ENCODE results near the gene HOXA6.

Gene HOXA6

DNA sequence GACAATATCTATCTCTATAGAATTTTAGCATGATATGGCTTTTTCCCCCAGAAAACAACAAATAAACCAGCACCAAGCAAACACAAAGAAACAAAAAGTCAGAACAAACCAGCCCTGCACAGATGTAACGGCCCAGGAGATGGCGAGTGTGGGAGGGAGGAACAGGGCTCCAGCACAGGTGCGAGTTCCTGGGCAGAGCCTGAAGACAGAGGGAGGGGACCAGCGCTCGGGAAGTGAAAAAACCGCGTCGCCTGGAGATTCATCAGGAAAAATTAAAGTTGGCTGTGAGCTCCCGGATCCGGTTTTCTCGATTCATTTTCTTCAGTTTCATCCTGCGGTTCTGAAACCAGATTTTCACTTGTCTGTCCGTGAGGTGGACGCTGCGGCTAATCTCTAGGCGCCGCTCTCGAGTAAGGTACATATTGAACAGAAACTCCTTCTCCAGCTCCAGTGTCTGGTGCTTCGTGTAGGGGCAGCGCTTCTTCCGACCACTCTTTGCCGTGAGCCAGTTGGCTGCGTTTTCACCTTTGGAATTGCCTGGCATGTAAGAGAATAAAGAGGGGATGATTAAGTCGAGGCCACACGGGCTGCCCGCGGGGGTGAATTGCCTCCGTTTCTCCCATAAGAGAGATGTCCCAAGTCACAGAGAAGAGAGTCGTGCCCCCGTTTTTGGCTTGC lies 24.2 kb upstream of the HOXA6 start:
- no peak for DNase-seq (ENCODE audit: low spot score)
- no peak overlapping the region for H3K4me3 ChIP-seq
- TF ChIP-seq, protein P1, sequence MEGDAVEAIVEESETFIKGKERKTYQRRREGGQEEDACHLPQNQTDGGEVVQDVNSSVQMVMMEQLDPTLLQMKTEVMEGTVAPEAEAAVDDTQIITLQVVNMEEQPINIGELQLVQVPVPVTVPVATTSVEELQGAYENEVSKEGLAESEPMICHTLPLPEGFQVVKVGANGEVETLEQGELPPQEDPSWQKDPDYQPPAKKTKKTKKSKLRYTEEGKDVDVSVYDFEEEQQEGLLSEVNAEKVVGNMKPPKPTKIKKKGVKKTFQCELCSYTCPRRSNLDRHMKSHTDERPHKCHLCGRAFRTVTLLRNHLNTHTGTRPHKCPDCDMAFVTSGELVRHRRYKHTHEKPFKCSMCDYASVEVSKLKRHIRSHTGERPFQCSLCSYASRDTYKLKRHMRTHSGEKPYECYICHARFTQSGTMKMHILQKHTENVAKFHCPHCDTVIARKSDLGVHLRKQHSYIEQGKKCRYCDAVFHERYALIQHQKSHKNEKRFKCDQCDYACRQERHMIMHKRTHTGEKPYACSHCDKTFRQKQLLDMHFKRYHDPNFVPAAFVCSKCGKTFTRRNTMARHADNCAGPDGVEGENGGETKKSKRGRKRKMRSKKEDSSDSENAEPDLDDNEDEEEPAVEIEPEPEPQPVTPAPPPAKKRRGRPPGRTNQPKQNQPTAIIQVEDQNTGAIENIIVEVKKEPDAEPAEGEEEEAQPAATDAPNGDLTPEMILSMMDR (IDR thresholded peaks at IDR 0.05): no peak
- no peak overlapping the region for H3K27ac ChIP-seq

DNA sequence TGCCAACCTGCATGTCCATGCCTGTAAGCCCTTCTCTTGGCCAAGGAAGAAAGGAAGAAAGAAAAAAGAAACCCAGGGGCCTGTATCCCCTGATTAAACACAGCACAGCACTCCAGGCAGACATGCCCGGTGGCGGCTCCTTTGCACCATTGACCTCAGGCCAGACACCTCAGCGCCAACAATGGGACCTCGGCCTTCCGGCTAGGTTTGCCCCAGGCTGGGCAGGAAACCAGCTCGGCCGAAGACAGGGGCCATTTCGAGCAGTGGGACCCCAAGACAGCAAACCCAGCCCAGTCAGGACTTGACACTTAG lies 23.7 kb upstream of the HOXA6 start:
- no peak for DNase-seq (ENCODE audit: low spot score)
- H3K27ac ChIP-seq: no peak overlapping the region
- TF ChIP-seq, protein P1 (IDR thresholded peaks at IDR 0.05): no peak
- no peak overlapping the region for H3K4me3 ChIP-seq

DNA sequence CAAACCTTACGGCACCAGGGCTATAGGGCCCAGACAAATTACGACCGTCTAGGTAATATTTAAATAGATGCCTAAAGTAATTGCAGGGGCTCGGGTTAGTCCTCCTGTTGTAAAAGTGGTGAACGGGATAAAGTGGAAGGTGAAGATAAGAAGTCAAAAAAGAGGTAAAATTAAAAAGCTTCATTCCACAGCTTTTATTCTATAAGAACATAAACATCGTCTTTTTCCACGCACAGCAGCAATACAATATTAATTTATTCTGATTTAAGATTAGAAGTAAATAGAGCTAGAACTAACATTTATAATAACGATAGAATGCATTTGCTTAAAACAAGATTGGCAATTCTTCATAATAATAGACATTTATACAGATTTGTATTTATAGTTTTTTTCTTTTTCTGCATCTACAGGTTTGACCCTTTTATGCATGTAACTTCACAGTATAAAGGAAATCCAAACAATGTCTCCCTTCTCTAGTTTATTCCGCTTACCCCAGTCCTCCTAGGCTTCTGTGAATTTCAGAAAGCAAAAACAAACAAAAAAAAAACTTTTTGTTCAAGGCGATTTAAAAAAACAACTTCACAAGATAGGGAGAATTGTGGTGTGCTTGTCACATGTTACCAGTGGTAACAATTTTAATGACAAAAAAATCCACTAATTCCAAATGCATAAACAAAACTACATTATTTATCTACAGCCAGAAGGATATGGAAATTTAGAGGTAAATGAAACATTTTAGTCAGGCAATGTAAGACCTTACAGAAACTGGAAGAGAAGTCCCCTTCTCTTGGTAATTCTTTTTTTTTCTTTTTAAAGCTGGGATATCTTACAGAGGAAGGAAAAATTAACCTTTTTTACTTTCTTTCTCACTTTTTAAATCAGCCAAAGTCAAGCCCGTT lies 23.1 kb upstream of the HOXA6 start:
- DNase-seq (ENCODE audit: low spot score): no peak
- TF ChIP-seq, protein P1 (IDR thresholded peaks at IDR 0.05): no peak
- H3K27ac ChIP-seq: no peak overlapping the region
- H3K4me3 ChIP-seq: no peak overlapping the region

DNA sequence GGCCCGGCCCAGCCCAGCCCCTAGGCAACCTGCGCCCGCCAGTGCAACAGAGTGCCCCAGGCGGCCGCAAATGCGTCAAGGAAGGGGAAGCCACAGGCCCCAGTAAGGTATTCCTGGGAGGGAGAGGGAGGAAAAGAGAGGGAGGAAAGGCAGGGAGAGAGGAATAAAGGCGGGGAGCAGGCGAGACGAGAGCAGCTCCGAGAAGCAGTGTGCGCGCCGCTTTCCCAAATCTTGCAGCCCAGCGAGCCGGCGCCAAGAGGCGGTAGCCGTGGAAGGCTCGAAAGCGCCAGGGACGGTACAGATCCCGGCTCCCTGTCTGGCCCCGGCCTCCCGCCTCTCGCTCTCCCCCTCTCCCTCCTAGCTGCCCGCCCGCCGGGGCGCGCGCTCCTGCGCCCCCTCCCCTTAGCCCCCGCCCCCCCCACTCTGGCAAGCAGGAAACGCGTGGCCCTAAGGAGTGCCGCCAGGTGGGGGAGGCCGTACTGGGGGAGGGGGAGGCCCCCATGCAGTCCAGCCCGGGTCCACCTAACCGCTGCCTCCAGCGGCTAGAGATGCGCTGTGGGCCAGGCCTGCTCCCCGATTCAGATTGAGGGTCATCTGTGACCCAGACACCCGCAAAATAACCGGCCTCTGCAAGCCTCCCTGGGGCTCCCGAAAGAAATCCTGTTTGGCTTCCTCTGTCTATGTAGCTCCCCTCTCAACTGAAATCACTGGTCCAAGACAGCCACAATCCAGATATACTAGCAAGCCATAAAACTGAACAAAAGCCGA lies 22.3 kb upstream of the HOXA6 start:
- DNase-seq (ENCODE audit: low spot score): no peak
- TF ChIP-seq, protein P1 (IDR thresholded peaks at IDR 0.05): no peak
- Histone ChIP-seq H3K4me3 (peak overlapping the region; percentile 21), H3K27ac (no peak overlapping the region)

DNA sequence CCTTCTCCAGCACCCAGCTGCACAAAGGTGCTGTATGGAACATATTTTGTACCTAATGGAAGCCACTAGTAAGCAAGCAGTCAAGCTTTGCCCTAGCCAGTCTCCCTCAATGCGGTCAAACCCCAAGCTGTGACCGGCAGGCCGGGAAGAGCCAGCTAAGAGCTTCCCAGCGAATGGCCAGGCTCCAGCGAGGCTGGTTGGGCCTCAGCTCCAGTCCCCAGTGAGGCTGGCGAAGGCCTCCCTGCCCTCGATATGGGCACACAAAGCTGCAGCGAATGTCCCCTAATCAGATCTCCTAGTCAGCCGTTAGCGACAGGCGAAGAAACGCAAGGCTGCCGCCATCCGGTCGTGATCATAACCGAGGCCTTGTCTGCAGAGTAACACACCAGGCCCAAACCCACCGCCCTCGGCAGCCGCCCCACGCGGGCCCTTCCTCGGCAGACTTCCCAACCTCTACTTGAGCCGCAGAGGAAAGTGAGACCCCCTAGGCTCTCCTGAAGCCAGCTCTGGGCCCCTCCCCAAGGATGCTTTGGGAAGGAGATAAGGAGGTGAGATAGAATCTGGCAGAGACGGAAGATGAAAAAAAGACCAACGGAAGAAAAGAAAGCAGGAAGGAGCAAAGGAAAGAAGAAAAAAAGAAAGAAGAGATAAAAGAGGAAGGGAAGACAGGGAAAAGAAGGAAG lies 20.8 kb upstream of the HOXA6 start:
- Histone ChIP-seq H3K27ac (no peak overlapping the region), H3K4me3 (no peak overlapping the region)
- TF ChIP-seq, protein P1 (IDR thresholded peaks at IDR 0.05): no peak
- no peak for DNase-seq (ENCODE audit: low spot score)

DNA sequence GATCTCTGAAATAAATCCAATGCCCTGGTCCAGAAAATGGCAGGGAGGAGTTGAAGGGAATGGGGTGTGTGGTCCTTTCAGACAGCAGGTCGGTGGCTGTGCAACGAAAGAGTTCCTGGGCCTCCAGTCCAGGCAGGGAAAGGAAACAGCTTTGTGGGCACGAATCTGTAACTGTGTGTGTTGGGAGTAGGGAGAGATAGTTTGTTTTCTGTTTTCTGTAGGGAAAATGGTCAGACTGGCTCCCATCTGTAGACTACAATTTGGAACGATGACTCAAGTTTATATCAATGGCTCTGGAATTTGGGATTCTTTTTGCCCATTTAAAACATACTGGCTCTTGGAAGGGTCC lies 20.3 kb upstream of the HOXA6 start:
- TF ChIP-seq, protein P1 (IDR thresholded peaks at IDR 0.05): no peak
- Histone ChIP-seq H3K4me3 (no peak overlapping the region), H3K27ac (no peak overlapping the region)
- DNase-seq (ENCODE audit: low spot score): no peak
